Lung (tissue), 12 donors: Measurements from ENCODE around the gene PCDHGB3. TPM values are rescaled to one million over a fixed set of nuclear protein-coding genes. Genes with fewer than 3 reads are reported as not detected.
"Not testable (repeated sequence)": the region's sequence is repeated elsewhere in the genome, so short reads cannot be mapped to it uniquely, and the experiment has no call there.

Experiments used
- ATAC-seq: fragments of 200-7000 bp; cut with Tn5 transposase; one replicate; pipeline ENCODE4 v1.9.1; 2020; ENCODE audit warnings: moderate number of reproducible peaks; ENCODE audit not compliant: insufficient read depth, low FRiP score
- DNase-seq, 3 donors: peaks; one replicate each; pipeline ENCODE4 v3.0.0-alpha.2; 2013 to 2017
- H3K27ac ChIP-seq, 2 donors: one replicate each; pipeline ENCODE4 v1.5.1; 2013; ENCODE audit warnings: mild to moderate bottlenecking in 2 of 2, moderate library complexity in 2 of 2, control low read depth in 1 of 2, inconsistent platforms in 1 of 2, low read depth in 1 of 2, low read length in 1 of 2
- H3K27me3 ChIP-seq, 3 donors: one replicate each; pipeline ENCODE4 v1.5.1; 2013; ENCODE audit warnings: low read length in 2 of 3; ENCODE audit not compliant: control insufficient read depth in 3 of 3, insufficient read depth in 3 of 3
- H3K36me3 ChIP-seq, 4 donors: one replicate each; pipeline ENCODE4 v1.5.1; 2013; ENCODE audit warnings: low read length in 4 of 4, mild to moderate bottlenecking in 1 of 4, moderate library complexity in 1 of 4; ENCODE audit not compliant: control insufficient read depth in 4 of 4, insufficient read depth in 4 of 4
- H3K4me1 ChIP-seq, 5 donors: one replicate each; pipeline ENCODE4 v1.5.1; 2013; ENCODE audit warnings: low read length in 5 of 5, mild to moderate bottlenecking in 2 of 5, moderate library complexity in 1 of 5; ENCODE audit not compliant: control insufficient read depth in 5 of 5, insufficient read depth in 5 of 5
- H3K4me3 ChIP-seq: one replicate; pipeline ENCODE4 v1.5.1; 2013; ENCODE audit warnings: mild to moderate bottlenecking, control low read depth, moderate library complexity
- H3K9ac ChIP-seq, 2 donors: one replicate each; pipeline ENCODE4 v1.5.1; 2013; ENCODE audit warnings: low read length in 2 of 2, control low read depth in 1 of 2; ENCODE audit not compliant: insufficient read depth in 1 of 2
- H3K9me3 ChIP-seq, 4 donors: one replicate each; pipeline ENCODE4 v1.5.1; 2013; ENCODE audit warnings: low read length in 3 of 4, mild to moderate bottlenecking in 1 of 4, moderate library complexity in 1 of 4; ENCODE audit not compliant: control insufficient read depth in 4 of 4, insufficient read depth in 3 of 4
- CTCF ChIP-seq: IDR thresholded peaks from 2 replicates; pipeline ENCODE4 v1.5.1; 2012; ENCODE audit warnings: mild to moderate bottlenecking; ENCODE audit errors: control extremely low read depth, extremely low read depth
- WGBS, 2 donors: extraction: QIAGEN DNeasy Blood & Tissue Kit; methylation state at CpG; one replicate each; pipeline ENCODE4 v1.1.7; 2013; 5-methylcytosine and 5-hydroxymethylcytosine counted together
- polyA plus RNA-seq, 2 donors: library from polyadenylated mRNA; stranded (reverse); fragments of 200-250 nt; gene quantifications; one replicate each; pipeline ENCODE4 v1.2.1, GENCODE V29; 2013
- total RNA-seq, 2 donors: library from RNA; depleted of rRNA in 1 of 2; stranded (reverse); fragments of >200 nt in 1 of 2; gene quantifications; one replicate each; pipeline ENCODE4 v1.2.1, GENCODE V29; 2014 to 2021
- donor health status: control.
- donor health status: control.
- donor health status: Bipolar disorder and iron deficiency.
- donor health status: healthy.
- donor health status: DM: yes; HTN: yes; CAD: no.

PCDHGB3 gene
- total and polyA plus RNA-seq, 4 donors: 0.18 to 7.9 (median 1.7) TPM

- H3K27ac ChIP-seq: peak within 1 kb of the TSS in 1 of 2 donors; percentile 41
- H3K4me1 ChIP-seq, H3K9ac ChIP-seq, H3K27me3 ChIP-seq: not testable (repeated sequence)
- DNase-seq (peak; percentile 78 to 81 (median 79)), ATAC-seq (peak; percentile 84)
- peak; percentile 40 for TF ChIP-seq CTCF
- H3K4me3 ChIP-seq: peak within 1 kb of the TSS; percentile 59
- peaks cover 3 to 60% (median 41%) of the 10 kb centered on the region in 4 donors for H3K9me3 ChIP-seq
- H3K36me3 ChIP-seq: peaks cover 0 to 38% (median 0%) of the 10 kb centered on the region in 4 donors
- WGBS, 2 donors: 6 to 7% methylated on average over 35 to 47 of the region's 47 CpGs
Measured at GRCh38 chr5:141417494-141418172, 47.6 kb downstream of the PCDHGB3 start, which contains the start of gene PCDHGB7. Gene PCDHGB7 (plus strand): TSS chr5:141417677. CDS start chr5:141417860, 183 bp downstream.

- Histone ChIP-seq H3K27ac (no peak overlapping the region), H3K9ac (no peak overlapping the region), H3K36me3 (peaks cover 0 to 30% (median 0%) of the 10 kb centered on the region in 4 donors), H3K27me3 (peaks cover 0 to 4% (median under 1%) of the 10 kb centered on the region in 3 donors), H3K4me3 (no peak overlapping the region), H3K4me1 (peaks cover 0 to 3% (median 0%) of the 10 kb centered on the region in 5 donors), H3K9me3 (peaks cover 5 to 57% (median 34%) of the 10 kb centered on the region in 4 donors)
- WGBS, 2 donors: 28 to 31% methylated on average over 73 to 74 of the region's 74 CpGs
- ATAC-seq: no peak
- DNase-seq: no peak
- no peak for TF ChIP-seq CTCF
Measured at GRCh38 chr5:141419074-141419880, 49.2 kb downstream of the PCDHGB3 start.

DNA sequence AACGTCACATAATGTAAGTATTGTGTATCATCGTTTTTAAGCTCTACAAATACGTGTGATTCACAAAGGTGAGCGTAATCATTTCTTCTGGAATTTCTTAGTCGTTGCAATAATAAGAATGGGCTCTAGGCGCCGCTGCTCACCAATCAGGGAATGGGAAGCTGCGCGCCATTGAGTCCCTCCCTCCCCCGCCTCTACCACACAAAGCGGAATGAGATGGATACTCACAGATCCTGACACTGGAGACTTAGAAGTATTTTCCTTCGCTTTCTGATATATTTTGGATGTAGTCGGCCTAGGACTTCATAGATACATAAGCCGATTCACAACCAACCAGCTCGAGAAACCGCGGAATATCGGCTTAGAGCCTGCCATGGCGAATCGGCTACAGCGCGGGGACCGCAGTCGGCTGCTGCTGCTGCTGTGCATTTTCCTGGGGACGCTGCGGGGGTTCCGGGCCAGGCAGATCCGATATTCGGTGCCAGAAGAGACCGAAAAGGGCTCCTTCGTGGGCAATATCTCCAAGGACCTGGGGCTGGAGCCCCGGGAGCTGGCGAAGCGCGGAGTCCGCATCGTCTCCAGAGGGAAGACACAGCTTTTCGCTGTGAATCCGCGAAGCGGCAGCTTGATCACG lies 50.9 kb downstream of the PCDHGB3 start, which contains the start of gene PCDHGA11:
Gene PCDHGA11, plus strand, starts transcription at position 197 of the 634 bp plus-strand sequence. Its CDS starts 177 bp downstream, at position 374.
- TF ChIP-seq CTCF: peak; percentile 18
- no peak within 1 kb of the TSS for H3K27ac ChIP-seq
- peaks cover 5 to 49% (median 37%) of the 10 kb centered on the region in 4 donors for H3K9me3 ChIP-seq
- peak within 1 kb of the TSS; percentile 37 for H3K4me3 ChIP-seq
- peaks cover 0 to 3% (median 0%) of the 10 kb centered on the region in 5 donors for H3K4me1 ChIP-seq
- WGBS, 2 donors: 8 to 13% methylated on average over 42 of the region's 42 CpGs
- no peak within 1 kb of the TSS for H3K9ac ChIP-seq
- peaks cover 0 to 34% (median under 1%) of the 10 kb centered on the region in 4 donors for H3K36me3 ChIP-seq
- peaks cover 0 to 4% (median 0%) of the 10 kb centered on the region in 3 donors for H3K27me3 ChIP-seq
- ATAC-seq: no peak
- peak; percentile 41 to 51 (median 41) for DNase-seq
